ENCODE data around the gene C3orf33.

Gene C3orf33

DNA sequence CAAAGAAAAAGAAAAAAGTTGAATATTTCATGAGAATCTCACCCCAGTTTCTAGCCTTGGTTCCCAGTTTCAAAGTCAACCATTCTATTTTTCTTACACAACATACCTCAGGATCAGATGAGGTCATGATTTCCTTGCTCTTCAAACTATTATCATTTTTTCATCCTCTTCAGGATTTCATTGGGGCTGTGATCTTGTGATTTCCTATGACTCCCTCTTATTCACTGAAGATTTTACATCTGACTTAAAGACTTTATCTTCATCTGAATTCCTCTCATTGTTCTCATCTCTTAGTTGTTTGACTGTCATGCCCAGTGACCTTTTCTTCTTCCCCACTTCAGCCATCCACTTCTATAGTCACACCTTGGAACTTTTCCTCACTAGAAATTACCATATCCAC, 3.1 kb upstream of the C3orf33 start:
- TF ChIP-seq, protein P1, sequence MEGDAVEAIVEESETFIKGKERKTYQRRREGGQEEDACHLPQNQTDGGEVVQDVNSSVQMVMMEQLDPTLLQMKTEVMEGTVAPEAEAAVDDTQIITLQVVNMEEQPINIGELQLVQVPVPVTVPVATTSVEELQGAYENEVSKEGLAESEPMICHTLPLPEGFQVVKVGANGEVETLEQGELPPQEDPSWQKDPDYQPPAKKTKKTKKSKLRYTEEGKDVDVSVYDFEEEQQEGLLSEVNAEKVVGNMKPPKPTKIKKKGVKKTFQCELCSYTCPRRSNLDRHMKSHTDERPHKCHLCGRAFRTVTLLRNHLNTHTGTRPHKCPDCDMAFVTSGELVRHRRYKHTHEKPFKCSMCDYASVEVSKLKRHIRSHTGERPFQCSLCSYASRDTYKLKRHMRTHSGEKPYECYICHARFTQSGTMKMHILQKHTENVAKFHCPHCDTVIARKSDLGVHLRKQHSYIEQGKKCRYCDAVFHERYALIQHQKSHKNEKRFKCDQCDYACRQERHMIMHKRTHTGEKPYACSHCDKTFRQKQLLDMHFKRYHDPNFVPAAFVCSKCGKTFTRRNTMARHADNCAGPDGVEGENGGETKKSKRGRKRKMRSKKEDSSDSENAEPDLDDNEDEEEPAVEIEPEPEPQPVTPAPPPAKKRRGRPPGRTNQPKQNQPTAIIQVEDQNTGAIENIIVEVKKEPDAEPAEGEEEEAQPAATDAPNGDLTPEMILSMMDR (IDR thresholded peaks at IDR 0.05; ENCODE audit: low read depth, low read length, missing control alignments) = no peak
- H3K4me3 ChIP-seq (ENCODE audit: low read depth, low read length) = no peak overlapping the region
- in situ Hi-C loops (cut with HindIII; ENCODE audit: low pct_ligation_motif_present, low sequenced_read_pairs) = no loop called here
- peak; percentile 22 for DNase-seq
- no peak overlapping the region for H3K27ac ChIP-seq
- H3K27me3 ChIP-seq (replicated peaks) = no peaks in the 10 kb centered on the region
- H3K36me3 ChIP-seq (replicated peaks) = no peaks in the 10 kb centered on the region

- TF ChIP-seq, protein P1 (IDR thresholded peaks at IDR 0.05; ENCODE audit: low read depth, low read length, missing control alignments) = no peak
- Histone ChIP-seq H3K27ac (no peak overlapping the region), H3K27me3 (replicated peaks) (no peaks in the 10 kb centered on the region), H3K4me3 (ENCODE audit: low read depth, low read length) (no peak overlapping the region), H3K36me3 (replicated peaks) (no peaks in the 10 kb centered on the region)
- no peak for DNase-seq
- in situ Hi-C loops (cut with HindIII; ENCODE audit: low pct_ligation_motif_present, low sequenced_read_pairs) = no loop called here
Observed at GRCh38 chr3:155807823-155808222, 1.7 kb upstream of the C3orf33 start.

DNA sequence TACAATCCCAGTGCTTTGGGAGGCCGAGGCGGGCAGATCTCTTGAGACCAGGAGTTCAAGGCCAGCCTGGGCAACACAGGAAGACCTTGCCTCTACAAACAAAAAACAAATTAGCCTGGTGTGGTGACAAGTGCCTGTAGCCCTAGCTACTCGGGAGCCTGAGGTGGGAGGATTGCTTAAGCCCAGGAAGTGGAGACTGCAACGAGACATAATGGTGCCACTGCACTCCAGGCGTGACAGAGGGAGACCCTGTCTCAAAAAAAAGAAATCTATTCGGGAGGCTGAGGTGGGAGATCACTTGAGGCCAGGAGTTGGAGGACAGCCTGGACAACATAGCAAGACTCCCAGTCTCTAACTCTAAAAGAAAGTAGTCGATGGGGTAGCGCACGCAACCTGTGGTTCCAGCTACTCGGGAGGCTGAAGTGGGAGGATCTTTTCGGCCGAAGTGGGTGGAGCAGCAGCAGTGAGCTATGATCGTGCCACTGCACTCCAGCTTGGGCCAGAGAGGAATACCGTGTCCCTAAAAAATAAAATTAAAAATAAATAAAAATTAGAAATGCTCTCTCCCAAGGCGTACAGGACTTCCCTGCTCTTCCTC, 775 bp downstream of the C3orf33 start:
- in situ Hi-C loops (cut with HindIII; ENCODE audit: low pct_ligation_motif_present, low sequenced_read_pairs) = no loop called here
- H3K36me3 ChIP-seq (replicated peaks) = no peaks in the 10 kb centered on the region
- peak; percentile 32 for DNase-seq
- no peaks in the 10 kb centered on the region for H3K27me3 ChIP-seq (replicated peaks)
- no peak overlapping the region for H3K27ac ChIP-seq
- H3K4me3 ChIP-seq (ENCODE audit: low read depth, low read length) = peak overlapping the region; percentile 77
- TF ChIP-seq, protein P1 (IDR thresholded peaks at IDR 0.05; ENCODE audit: low read depth, low read length, missing control alignments) = no peak

- Histone ChIP-seq H3K36me3 (replicated peaks) (no peaks in the 10 kb centered on the region), H3K27me3 (replicated peaks) (no peaks in the 10 kb centered on the region), H3K27ac (no peak overlapping the region), H3K4me3 (ENCODE audit: low read depth, low read length) (no peak overlapping the region)
- in situ Hi-C loops (cut with HindIII; ENCODE audit: low pct_ligation_motif_present, low sequenced_read_pairs) = no loop called here
- no peak for DNase-seq
- TF ChIP-seq, protein P1 (IDR thresholded peaks at IDR 0.05; ENCODE audit: low read depth, low read length, missing control alignments) = no peak
Observed at GRCh38 chr3:155804323-155804722, 1.8 kb downstream of the C3orf33 start.

GRCh38 chr3:155792532-155792931, 13.5 kb downstream of the C3orf33 start:
- Histone ChIP-seq H3K27me3 (replicated peaks) (no peaks in the 10 kb centered on the region), H3K27ac (no peak overlapping the region), H3K4me3 (ENCODE audit: low read depth, low read length) (no peak overlapping the region), H3K36me3 (replicated peaks) (no peaks in the 10 kb centered on the region)
- DNase-seq = no peak
- in situ Hi-C loops (cut with HindIII; ENCODE audit: low pct_ligation_motif_present, low sequenced_read_pairs) = no loop called here
- TF ChIP-seq, protein P1 (IDR thresholded peaks at IDR 0.05; ENCODE audit: low read depth, low read length, missing control alignments) = no peak

DNA sequence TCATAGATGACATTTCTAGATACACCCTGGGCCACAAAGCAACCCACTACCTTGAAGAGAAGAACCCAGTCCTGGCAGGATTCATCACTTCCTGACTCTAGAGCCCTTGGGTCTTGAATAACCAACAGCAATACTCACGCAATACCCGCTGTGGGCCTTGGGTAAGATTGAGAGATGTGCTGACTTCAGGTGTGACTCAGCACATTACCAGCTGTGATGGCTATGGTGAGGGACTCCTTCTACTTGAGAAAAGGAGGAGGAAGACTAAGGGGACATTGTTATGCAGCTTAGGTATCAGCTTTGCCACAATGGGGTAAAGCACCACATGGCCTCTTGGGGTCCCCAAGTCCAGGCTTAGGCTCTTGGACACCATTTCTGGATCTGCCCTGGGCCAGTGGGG, 14.9 kb downstream of the C3orf33 start:
- Histone ChIP-seq H3K4me3 (ENCODE audit: low read depth, low read length) (no peak overlapping the region), H3K27ac (no peak overlapping the region), H3K27me3 (replicated peaks) (no peaks in the 10 kb centered on the region), H3K36me3 (replicated peaks) (no peaks in the 10 kb centered on the region)
- in situ Hi-C loops (cut with HindIII; ENCODE audit: low pct_ligation_motif_present, low sequenced_read_pairs) = no loop called here
- TF ChIP-seq, protein P1 (IDR thresholded peaks at IDR 0.05; ENCODE audit: low read depth, low read length, missing control alignments) = no peak
- no peak for DNase-seq
